ENCODE measurements around the gene BNC2.

DNA sequence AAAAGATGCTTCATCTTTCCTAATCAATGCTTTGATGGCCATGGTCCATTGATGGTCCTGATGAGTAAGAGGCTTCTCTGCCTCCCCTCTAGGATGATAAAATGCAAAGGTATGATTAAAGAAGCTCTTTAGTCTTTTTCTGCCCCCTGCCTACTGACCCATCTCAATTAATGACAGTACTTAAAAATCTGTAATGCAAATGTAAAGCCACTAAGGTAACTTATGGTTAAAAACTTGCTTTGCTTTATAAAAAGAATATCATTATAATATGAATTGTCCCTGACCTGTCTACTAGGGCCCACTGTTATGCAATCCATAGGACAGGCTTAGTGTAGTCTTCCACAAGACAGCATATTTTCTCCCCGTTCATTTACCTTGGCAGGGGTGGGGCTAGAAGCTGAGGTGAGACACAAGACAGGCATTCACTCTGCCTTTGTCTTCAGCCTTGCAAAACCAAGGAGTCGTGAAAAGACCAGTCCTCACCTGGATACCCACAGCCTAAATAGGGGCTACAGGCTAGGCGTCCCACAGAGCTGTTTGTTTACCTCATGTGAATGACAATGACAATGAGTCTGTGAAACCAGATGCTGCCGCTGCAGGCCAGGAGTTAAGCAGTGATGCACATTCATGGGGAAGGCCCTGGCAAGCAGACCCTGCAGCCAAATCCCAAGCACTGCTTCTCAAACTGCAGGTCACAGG is 60.4 kb downstream of the BNC2 start:
- TF ChIP-seq, protein P1, sequence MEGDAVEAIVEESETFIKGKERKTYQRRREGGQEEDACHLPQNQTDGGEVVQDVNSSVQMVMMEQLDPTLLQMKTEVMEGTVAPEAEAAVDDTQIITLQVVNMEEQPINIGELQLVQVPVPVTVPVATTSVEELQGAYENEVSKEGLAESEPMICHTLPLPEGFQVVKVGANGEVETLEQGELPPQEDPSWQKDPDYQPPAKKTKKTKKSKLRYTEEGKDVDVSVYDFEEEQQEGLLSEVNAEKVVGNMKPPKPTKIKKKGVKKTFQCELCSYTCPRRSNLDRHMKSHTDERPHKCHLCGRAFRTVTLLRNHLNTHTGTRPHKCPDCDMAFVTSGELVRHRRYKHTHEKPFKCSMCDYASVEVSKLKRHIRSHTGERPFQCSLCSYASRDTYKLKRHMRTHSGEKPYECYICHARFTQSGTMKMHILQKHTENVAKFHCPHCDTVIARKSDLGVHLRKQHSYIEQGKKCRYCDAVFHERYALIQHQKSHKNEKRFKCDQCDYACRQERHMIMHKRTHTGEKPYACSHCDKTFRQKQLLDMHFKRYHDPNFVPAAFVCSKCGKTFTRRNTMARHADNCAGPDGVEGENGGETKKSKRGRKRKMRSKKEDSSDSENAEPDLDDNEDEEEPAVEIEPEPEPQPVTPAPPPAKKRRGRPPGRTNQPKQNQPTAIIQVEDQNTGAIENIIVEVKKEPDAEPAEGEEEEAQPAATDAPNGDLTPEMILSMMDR (IDR thresholded peaks at IDR 0.05), result no peak
- TF ChIP-seq SIN3A (IDR thresholded peaks at IDR 0.05; ENCODE audit: borderline replicate concordance, insufficient read depth, low read depth, low read length) (no peak), POLR2AphosphoS5 (IDR thresholded peaks at IDR 0.05; ENCODE audit: low read depth, low read length) (no peak), TCF7L2 (IDR thresholded peaks at IDR 0.05; ENCODE audit: low read depth, low read length) (no peak)

All from Panc1 (cell line).